ENCODE results near the gene NEUROD2.

Gene NEUROD2

DNA sequence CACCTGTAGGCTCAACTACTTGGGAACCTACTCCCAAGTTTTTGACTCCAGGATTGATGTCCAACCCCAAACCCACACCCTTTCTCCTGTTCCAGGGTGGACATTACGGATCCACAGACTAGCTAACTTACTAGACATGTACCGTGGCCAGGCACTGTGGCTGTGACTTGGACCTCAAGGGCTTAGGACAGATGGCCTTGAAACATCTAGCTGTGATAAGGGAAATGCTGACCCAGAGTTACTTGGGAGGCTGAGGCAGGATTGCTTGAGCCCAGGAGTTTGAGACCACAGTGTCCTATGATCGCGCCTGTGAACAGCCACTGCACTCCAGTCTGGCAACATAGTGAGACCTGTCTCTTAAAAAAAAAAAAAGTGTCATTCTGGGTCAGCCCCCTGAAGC lies 33.4 kb upstream of the NEUROD2 start:
- TF ChIP-seq, protein P1, sequence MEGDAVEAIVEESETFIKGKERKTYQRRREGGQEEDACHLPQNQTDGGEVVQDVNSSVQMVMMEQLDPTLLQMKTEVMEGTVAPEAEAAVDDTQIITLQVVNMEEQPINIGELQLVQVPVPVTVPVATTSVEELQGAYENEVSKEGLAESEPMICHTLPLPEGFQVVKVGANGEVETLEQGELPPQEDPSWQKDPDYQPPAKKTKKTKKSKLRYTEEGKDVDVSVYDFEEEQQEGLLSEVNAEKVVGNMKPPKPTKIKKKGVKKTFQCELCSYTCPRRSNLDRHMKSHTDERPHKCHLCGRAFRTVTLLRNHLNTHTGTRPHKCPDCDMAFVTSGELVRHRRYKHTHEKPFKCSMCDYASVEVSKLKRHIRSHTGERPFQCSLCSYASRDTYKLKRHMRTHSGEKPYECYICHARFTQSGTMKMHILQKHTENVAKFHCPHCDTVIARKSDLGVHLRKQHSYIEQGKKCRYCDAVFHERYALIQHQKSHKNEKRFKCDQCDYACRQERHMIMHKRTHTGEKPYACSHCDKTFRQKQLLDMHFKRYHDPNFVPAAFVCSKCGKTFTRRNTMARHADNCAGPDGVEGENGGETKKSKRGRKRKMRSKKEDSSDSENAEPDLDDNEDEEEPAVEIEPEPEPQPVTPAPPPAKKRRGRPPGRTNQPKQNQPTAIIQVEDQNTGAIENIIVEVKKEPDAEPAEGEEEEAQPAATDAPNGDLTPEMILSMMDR (conservative IDR thresholded peaks at IDR 0.05; ENCODE audit: control insufficient read depth, insufficient read depth, low read depth, low read length): no peak
- no peak for DNase-seq (ENCODE audit: low read depth)
- H3K4me3 ChIP-seq (ENCODE audit: control insufficient read depth, low read depth, low read length): no peak overlapping the region

DNA sequence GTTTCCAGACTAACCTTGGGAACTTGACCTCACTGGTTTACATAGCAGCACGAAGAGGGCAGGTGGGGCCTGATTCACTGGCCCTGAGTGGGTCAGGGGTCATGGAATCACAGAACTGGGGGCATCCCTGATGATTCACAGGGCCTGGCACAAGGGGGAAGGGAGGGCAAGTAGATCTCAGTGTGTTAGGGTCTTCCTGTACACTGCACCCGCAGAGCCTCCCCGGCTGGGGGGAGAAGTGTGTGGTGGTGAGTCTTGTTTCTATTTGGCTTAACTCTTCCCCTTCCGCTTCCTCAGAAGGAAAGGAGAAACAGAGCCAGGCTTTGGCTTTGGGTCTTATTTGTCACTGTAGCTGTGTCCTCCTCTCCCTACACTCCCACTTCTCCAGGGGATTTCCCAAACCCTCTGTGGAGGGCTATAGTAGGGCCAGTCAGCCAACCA lies 32.9 kb upstream of the NEUROD2 start:
- H3K4me3 ChIP-seq (ENCODE audit: control insufficient read depth, low read depth, low read length): no peak overlapping the region
- TF ChIP-seq, protein P1 (conservative IDR thresholded peaks at IDR 0.05; ENCODE audit: control insufficient read depth, insufficient read depth, low read depth, low read length): no peak
- no peak for DNase-seq (ENCODE audit: low read depth)

DNA sequence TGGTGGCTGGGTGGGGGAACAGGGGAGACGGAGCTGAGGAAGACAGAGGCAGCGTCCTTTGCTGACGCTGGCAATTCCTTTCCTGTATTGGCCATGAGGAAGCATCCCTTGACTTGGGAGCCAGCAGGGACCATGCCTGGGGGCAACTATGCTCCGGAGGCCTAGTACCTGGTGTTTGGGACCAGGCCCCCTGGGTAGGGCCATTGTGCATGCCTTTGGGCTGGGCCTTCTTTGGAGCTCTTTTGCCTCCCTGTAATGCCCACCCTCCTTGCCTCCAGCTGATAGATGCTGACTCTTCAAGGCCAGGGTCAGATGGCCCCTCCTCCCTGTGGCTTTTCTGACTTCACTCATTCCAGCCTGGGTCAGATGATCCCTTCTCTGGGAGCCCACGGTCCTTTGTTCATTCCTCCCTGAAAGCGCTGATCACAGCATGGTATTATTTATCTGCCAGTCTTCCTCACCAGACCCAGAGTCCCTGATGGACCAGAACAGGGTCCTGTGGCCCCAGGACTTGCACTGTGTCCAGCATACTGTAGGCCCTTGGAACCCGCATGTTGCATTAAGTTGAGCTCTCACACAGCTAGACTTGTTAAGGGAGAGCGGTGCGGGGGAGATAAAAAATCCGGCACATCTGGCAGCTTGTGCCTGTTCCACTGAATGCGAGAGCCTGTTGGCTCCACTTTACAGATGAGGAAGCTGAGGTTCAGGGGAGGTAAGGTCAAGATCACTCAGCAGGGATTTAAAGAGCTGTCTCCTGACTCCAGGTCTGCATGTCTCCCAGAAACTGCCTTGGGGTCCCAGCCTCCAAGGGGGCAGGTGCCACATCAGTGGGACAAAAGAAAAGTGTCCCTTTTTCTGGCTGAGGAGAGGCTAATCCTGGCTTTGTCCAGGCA lies 32.1 kb upstream of the NEUROD2 start:
- peak; percentile 23 for DNase-seq (ENCODE audit: low read depth)
- TF ChIP-seq, protein P1 (conservative IDR thresholded peaks at IDR 0.05; ENCODE audit: control insufficient read depth, insufficient read depth, low read depth, low read length): no peak
- H3K4me3 ChIP-seq (ENCODE audit: control insufficient read depth, low read depth, low read length): no peak overlapping the region

DNA sequence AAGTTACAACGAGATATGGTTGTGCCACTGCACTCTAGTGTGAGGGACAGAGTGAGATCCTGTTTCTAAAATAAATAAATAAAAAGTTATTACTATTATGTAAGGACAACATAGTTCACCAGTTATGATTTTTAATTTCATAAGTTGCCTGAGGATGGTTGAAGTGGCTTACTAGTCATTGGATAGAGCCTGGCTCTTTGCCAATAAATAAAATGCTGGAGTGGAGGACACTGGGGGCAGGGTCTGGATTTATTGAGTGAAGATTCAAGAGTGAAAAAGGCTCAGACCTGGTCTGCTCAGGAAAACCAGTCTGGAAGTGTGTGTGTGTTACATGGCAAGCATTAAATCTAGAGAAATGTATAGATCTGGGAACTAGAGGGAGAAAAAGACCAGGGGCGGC lies 31.3 kb upstream of the NEUROD2 start:
- H3K4me3 ChIP-seq (ENCODE audit: control insufficient read depth, low read depth, low read length): no peak overlapping the region
- TF ChIP-seq, protein P1 (conservative IDR thresholded peaks at IDR 0.05; ENCODE audit: control insufficient read depth, insufficient read depth, low read depth, low read length): no peak
- no peak for DNase-seq (ENCODE audit: low read depth)

DNA sequence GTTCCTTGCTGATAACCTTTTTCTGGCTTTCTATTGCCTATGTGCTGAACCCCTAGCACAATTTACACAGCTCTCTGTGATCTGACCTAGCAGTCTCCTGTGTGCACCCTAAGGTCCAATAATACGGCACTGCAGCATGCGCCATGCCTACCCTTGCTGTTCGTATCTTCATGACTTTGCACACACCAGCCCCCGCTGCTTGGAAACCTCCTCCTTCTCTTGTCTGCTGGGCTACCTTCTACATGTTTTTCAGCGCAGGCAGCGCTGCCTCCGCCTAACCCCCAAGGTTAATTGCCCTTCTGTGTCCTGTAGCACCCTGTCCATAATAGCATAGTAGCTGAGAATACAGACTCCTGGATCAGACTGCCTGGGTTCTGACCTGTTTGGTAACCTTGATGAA lies 30.6 kb upstream of the NEUROD2 start:
- TF ChIP-seq, protein P1 (conservative IDR thresholded peaks at IDR 0.05; ENCODE audit: control insufficient read depth, insufficient read depth, low read depth, low read length): no peak
- no peak overlapping the region for H3K4me3 ChIP-seq (ENCODE audit: control insufficient read depth, low read depth, low read length)
- DNase-seq (ENCODE audit: low read depth): no peak

DNA sequence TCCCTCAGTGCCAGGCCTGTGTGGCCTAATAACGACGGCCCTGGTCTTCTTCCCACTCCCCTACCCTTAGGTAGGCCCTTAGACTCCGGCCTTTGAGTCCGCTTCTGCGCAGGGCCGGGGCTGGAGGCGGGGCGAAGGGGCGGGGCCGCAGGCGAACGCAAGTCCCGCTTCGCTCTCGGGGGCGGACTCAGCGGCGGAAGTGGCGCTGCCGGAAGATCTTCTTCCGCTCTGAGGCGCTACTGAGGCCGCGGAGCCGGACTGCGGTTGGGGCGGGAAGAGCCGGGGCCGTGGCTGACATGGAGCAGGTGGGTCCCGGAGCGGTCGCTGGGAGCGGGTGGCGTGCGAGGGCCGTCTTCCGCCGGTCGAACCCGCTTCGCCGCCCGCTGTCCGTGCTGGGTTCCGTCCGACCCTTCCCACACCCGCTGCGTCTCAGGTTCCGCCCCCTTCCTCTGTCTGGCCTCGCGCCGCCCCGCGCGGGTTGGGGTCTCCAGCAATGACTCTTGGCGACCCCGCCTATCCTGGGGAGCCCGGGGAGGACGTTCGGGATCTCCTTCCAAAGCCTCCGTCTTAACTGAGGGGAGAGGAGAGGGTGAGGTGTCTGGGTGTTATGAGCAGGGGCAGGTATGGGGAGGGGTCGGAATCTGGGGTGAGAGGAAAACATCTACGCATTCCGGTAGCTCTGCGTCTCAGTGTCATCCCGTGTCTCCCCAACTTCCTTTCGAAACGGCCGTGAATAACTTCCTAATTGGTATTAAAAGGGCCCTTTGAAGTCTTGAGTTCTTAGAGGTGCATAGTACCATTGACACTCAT lies 29.4 kb upstream of the NEUROD2 start, which contains the start of gene STARD3:
Gene STARD3 (plus strand): TSS at position 218 of the 810 bp plus-strand sequence. CDS start 16,388 bp downstream, outside the sequence.
- peak; percentile 75 for DNase-seq (ENCODE audit: low read depth)
- H3K4me3 ChIP-seq (ENCODE audit: control insufficient read depth, low read depth, low read length): peak within 1 kb of the TSS; percentile 77
- TF ChIP-seq, protein P1 (conservative IDR thresholded peaks at IDR 0.05; ENCODE audit: control insufficient read depth, insufficient read depth, low read depth, low read length): no peak
